ENCODE data around the gene NSMF. TPM values are rescaled to one million over a fixed set of nuclear protein-coding genes. Genes with fewer than 3 reads are reported as not detected.

NSMF gene
- total RNA-seq: 33.1 and 36.1 TPM in 2 replicates

GRCh38 chr9:137459152-137459600 lies at the start of gene NSMF:
TSS of gene NSMF (minus strand) at chr9:137459334. CDS start at chr9:137459102, 232 bp downstream.

GRCh38 chr9:137441289-137441934 lies 17.7 kb downstream of the NSMF start, which contains the start of gene ENTPD8:
TSS of gene ENTPD8 (minus strand) at chr9:137441357. CDS start at chr9:137438285, 3,072 bp downstream.

GRCh38 chr9:137422604-137423513 lies 36.3 kb downstream of the NSMF start, which contains the start of the genes EXD3 and NOXA1:
TSS of gene EXD3 (minus strand) at chr9:137423162. CDS start at chr9:137395357, 27,805 bp downstream.
TSS of gene NOXA1 (plus strand) at chr9:137423393. CDS start at chr9:137423530, 137 bp downstream.

Other genes starting within 250 kb of the NSMF start
- 0.50 and 1.2 TPM in 2 replicates for gene RNF208, start 237.1 kb downstream of the NSMF start, total RNA-seq
- 0.74 and 1.2 TPM in 2 replicates for gene CYSRT1, start 234.2 kb downstream of the NSMF start, total RNA-seq
- under 0.01 TPM in 1 of 2 replicates, not detected in the other for gene RNF224, start 231.8 kb downstream of the NSMF start, total RNA-seq
- gene SLC34A3, start 228.4 kb downstream of the NSMF start, total RNA-seq: not detected in 2 replicates
- 795 and 833 TPM in 2 replicates for gene TUBB4B, start 218.0 kb downstream of the NSMF start, total RNA-seq
- not detected in 2 replicates for gene STPG3, start 208.0 kb downstream of the NSMF start, total RNA-seq
- 55.9 and 59.2 TPM in 2 replicates for gene NELFB, start 204.0 kb downstream of the NSMF start, total RNA-seq
- gene TOR4A, start 181.6 kb downstream of the NSMF start, total RNA-seq: 33.9 and 36.5 TPM in 2 replicates
- gene NRARP, start 157.1 kb downstream of the NSMF start, total RNA-seq: 0.45 and 1.7 TPM in 2 replicates
- gene EXD3, start 36.2 kb downstream of the NSMF start, total RNA-seq: 10.9 and 11.1 TPM in 2 replicates
- gene NOXA1, start 35.9 kb downstream of the NSMF start, total RNA-seq: 0.15 and 0.17 TPM in 2 replicates
- gene ENTPD8, start 18.0 kb downstream of the NSMF start, total RNA-seq: not detected in 2 replicates
- gene PNPLA7, start 91.1 kb upstream of the NSMF start, total RNA-seq: under 0.01 and 0.50 TPM in 2 replicates
- 87.4 and 91.1 TPM in 2 replicates for gene MRPL41, start 92.5 kb upstream of the NSMF start, total RNA-seq
- gene DPH7, start 119.6 kb upstream of the NSMF start, total RNA-seq: 25.9 and 27.7 TPM in 2 replicates
- gene ZMYND19, start 131.2 kb upstream of the NSMF start, total RNA-seq: 22.6 and 24.7 TPM in 2 replicates
- gene ARRDC1, start 146.4 kb upstream of the NSMF start, total RNA-seq: 20.7 and 21.9 TPM in 2 replicates
- gene EHMT1, start 159.7 kb upstream of the NSMF start, total RNA-seq: 47.4 and 55.1 TPM in 2 replicates

Measured in bronchus fibroblast of lung (primary cell).